AG04450 (cell line): Measurements from ENCODE around the gene PRAMEF12. TPM values are rescaled to one million over a fixed set of nuclear protein-coding genes. Genes with fewer than 3 reads are reported as not detected.

Experiments used
- CTCF ChIA-PET: fragments of 300-600, 350-600 bp; formaldehyde crosslinking; extraction: SDS; loops from one replicate; lab custom pipeline; 2022; ENCODE audit warnings: antibody characterized with exemption, inconsistent platforms; lab: Charles Lee
- POLR2A ChIA-PET: fragments of 350-600 bp; formaldehyde crosslinking; extraction: SDS; loops from one replicate; lab custom pipeline; 2021; ENCODE audit warnings: antibody characterized with exemption, inconsistent platforms; lab: Yijun Ruan, JAX
- DNase-seq: peaks from one replicate; pipeline ENCODE4 v3.0.0-alpha.2; 2011; ENCODE audit warnings: low read depth, low spot score
- H3K27ac ChIP-seq: one replicate; pipeline ENCODE4 v1.5.1; 2012; ENCODE audit warnings: low read depth, low read length, control low read depth
- H3K27me3 ChIP-seq: one replicate; pipeline ENCODE4 v1.6.0; 2012; ENCODE audit warnings: low read length; ENCODE audit not compliant: control insufficient read depth, insufficient read depth
- H3K4me3 ChIP-seq: 2 replicates; pipeline ENCODE4 v1.5.1; 2011; ENCODE audit warnings: mild to moderate bottlenecking, low read depth, low read length, control low read depth
- H3K9me3 ChIP-seq: 2 replicates; pipeline ENCODE4 v1.5.1; 2012; ENCODE audit warnings: low read length; ENCODE audit not compliant: control insufficient read depth, insufficient read depth
- CTCF ChIP-seq: IDR thresholded peaks from 2 replicates; pipeline ENCODE4 v1.5.1; 2011; ENCODE audit warnings: low read depth, low read length, control low read depth, inconsistent platforms
- polyA plus RNA-seq: library from polyadenylated mRNA; depleted of rRNA; stranded (reverse); fragments of >200 nt; gene quantifications from 2 replicates; pipeline ENCODE4 v1.2.3, GENCODE V29; 2011

The PRAMEF12 gene
- polyA plus RNA-seq, 1 experiment, result not detected

- no peak for DNase-seq
- ChIA-PET POLR2A (no interaction called here), CTCF (no interaction called here)
- Histone ChIP-seq H3K27ac (no peak overlapping the region), H3K27me3 (no peaks in the 10 kb centered on the region), H3K4me3 (no peak overlapping the region), H3K9me3 (peaks cover 40% of the 10 kb centered on the region)
- TF ChIP-seq CTCF, result no peak
Measured at GRCh38 chr1:12761781-12762180, 11.8 kb upstream of the PRAMEF12 start.

- Histone ChIP-seq H3K27me3 (no peaks in the 10 kb centered on the region), H3K27ac (no peak overlapping the region), H3K4me3 (no peak overlapping the region), H3K9me3 (peaks cover 40% of the 10 kb centered on the region)
- TF ChIP-seq CTCF, result no peak
- POLR2A ChIA-PET, result no interaction called here
- no peak for DNase-seq
- CTCF ChIA-PET, result interaction anchor here (0.8 kb wide), 1 partner anchor 1382 kb away, joined by 4 read pairs; no protein-coding TSS in a partner anchor
Measured at GRCh38 chr1:12762766-12763165, 10.8 kb upstream of the PRAMEF12 start.

- POLR2A ChIA-PET, result no interaction called here
- Histone ChIP-seq H3K9me3 (peaks cover 43% of the 10 kb centered on the region), H3K4me3 (no peak overlapping the region), H3K27me3 (no peaks in the 10 kb centered on the region), H3K27ac (no peak overlapping the region)
- no peak for DNase-seq
- no peak for TF ChIP-seq CTCF
- CTCF ChIA-PET, result no interaction called here
Measured at GRCh38 chr1:12763479-12763878, 10.1 kb upstream of the PRAMEF12 start.

GRCh38 chr1:12764016-12764415 is 9.5 kb upstream of the PRAMEF12 start:
- Histone ChIP-seq H3K4me3 (no peak overlapping the region), H3K27me3 (no peaks in the 10 kb centered on the region), H3K27ac (no peak overlapping the region), H3K9me3 (peaks cover 46% of the 10 kb centered on the region)
- DNase-seq, result no peak
- ChIA-PET POLR2A (no interaction called here), CTCF (no interaction called here)
- TF ChIP-seq CTCF, result no peak

GRCh38 chr1:12769031-12769430 is 4.5 kb upstream of the PRAMEF12 start:
- no peak overlapping the region for H3K4me3 ChIP-seq
- H3K9me3 ChIP-seq, result peaks cover 29% of the 10 kb centered on the region
- ChIA-PET POLR2A (no interaction called here), CTCF (no interaction called here)
- no peak for TF ChIP-seq CTCF
- DNase-seq, result no peak
- no peaks in the 10 kb centered on the region for H3K27me3 ChIP-seq
- H3K27ac ChIP-seq, result no peak overlapping the region
